Measurements from ENCODE around the gene KIF4A.

- TF ChIP-seq, protein P1, sequence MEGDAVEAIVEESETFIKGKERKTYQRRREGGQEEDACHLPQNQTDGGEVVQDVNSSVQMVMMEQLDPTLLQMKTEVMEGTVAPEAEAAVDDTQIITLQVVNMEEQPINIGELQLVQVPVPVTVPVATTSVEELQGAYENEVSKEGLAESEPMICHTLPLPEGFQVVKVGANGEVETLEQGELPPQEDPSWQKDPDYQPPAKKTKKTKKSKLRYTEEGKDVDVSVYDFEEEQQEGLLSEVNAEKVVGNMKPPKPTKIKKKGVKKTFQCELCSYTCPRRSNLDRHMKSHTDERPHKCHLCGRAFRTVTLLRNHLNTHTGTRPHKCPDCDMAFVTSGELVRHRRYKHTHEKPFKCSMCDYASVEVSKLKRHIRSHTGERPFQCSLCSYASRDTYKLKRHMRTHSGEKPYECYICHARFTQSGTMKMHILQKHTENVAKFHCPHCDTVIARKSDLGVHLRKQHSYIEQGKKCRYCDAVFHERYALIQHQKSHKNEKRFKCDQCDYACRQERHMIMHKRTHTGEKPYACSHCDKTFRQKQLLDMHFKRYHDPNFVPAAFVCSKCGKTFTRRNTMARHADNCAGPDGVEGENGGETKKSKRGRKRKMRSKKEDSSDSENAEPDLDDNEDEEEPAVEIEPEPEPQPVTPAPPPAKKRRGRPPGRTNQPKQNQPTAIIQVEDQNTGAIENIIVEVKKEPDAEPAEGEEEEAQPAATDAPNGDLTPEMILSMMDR (IDR thresholded peaks at IDR 0.05) = no peak
- TF ChIP-seq EP300 (IDR thresholded peaks at IDR 0.05) = no peak
Observed at GRCh38 chrX:70434914-70435586, 145.1 kb downstream of the KIF4A start.

All from tibial nerve (tissue), 4 donors.